Stomach (tissue), 9 donors: ENCODE measurements around the gene SOSTDC1. TPM values are rescaled to one million over a fixed set of nuclear protein-coding genes. Genes with fewer than 3 reads are reported as not detected.
A peak's percentile ranks its signal among the peaks of the same experiment; 100 is the strongest.

Experiments
- DNase-seq, 2 donors: peaks; one replicate each; pipeline versions ENCODE4 v3.0.0 to v3.0.0-alpha.2; 2013 to 2019
- H3K27ac ChIP-seq, 5 donors: fragments of 200-600 bp in 4 of 5; sonication (generic) in 4 of 5; one replicate each; pipeline ENCODE4 v1.5.1; 2013 to 2019; ENCODE audit warnings: mild to moderate bottlenecking in 1 of 5, moderate library complexity in 1 of 5
- H3K27me3 ChIP-seq, 3 donors: fragments of 200-600 bp; sonication (generic); one replicate each; pipeline ENCODE4 v1.5.1; 2017 to 2019; ENCODE audit warnings: mixed run types in 1 of 3
- H3K36me3 ChIP-seq, 4 donors: fragments of 200-600 bp; sonication (generic); 1 replicate in 3 of 4; 2 replicates in 1 of 4; pipeline ENCODE4 v1.5.1; 2016 to 2019
- H3K4me1 ChIP-seq, 4 donors: fragments of 200-600 bp; sonication (generic); one replicate each; pipeline ENCODE4 v1.5.1; 2016 to 2019
- H3K4me3 ChIP-seq, 4 donors: fragments of 200-600 bp; sonication (generic) in 3 of 4; one replicate each; pipeline ENCODE4 v1.5.1; 2016 to 2019; ENCODE audit warnings: mild to moderate bottlenecking in 1 of 4
- H3K9me3 ChIP-seq, 4 donors: fragments of 200-600 bp; sonication (generic); one replicate each; pipeline ENCODE4 v1.5.1; 2016 to 2019
- EP300 ChIP-seq: sonication (generic); formaldehyde crosslinking; IDR thresholded peaks from one replicate; pipeline ENCODE4 v1.6.1; 2017; ENCODE audit warnings: antibody characterized with exemption
- POLR2A ChIP-seq, 4 donors: fragments of 450-650 bp; IDR thresholded peaks; one replicate each; pipeline ENCODE4 v1.6.1; 2016; ENCODE audit warnings: antibody characterized with exemption in 4 of 4, control low read depth in 2 of 4, mild to moderate bottlenecking in 1 of 4, moderate library complexity in 1 of 4
- POLR2AphosphoS5 ChIP-seq, 3 donors: sonication (generic); formaldehyde crosslinking; IDR thresholded peaks; one replicate each; pipeline ENCODE4 v1.6.1; 2016; ENCODE audit warnings: antibody characterized with exemption in 3 of 3
- WGBS, 5 donors: extraction: QIAGEN DNeasy Blood & Tissue Kit in 3 of 5; methylation state at CpG; one replicate each; pipeline versions ENCODE4 v1.1.5 to v1.1.7; 2013 to 2018; 5-methylcytosine and 5-hydroxymethylcytosine counted together
- intact Hi-C: fragments of 100-400 bp; cut with DNase I; formaldehyde crosslinking; loops from one replicate; pipeline ENCODE4 v1.15.1; 2023; ENCODE audit warnings: low total_unique reads
- polyA plus RNA-seq, 3 donors: library from polyadenylated mRNA; stranded (reverse); fragments of 200-250 nt; gene quantifications; one replicate each; pipeline ENCODE4 v1.2.3, GENCODE V29; 2013
- total RNA-seq, 5 donors: library from RNA; depleted of rRNA; stranded (reverse); fragments of >200 nt; gene quantifications; one replicate each; pipeline versions ENCODE4 v1.1.0 to v1.2.3, GENCODE V29; 2014 to 2016
- TF ChIP-seq, protein P1 (sequence below), 7 experiments: fragments of 450-650 bp in 4 of 7; fragments of 200-600 bp in 3 of 7; sonication (generic) in 3 of 7; IDR thresholded peaks; one replicate each; pipeline ENCODE4 v1.5.1; 2016 to 2019; ENCODE audit warnings: antibody characterized with exemption in 7 of 7, control low read depth in 2 of 7, mild to moderate bottlenecking in 1 of 7
- donor health status: healthy with polysubstance abuse.
- donor health status: Bipolar disorder and iron deficiency.
- donor health status: healthy.

SOSTDC1 gene
- total and polyA plus RNA-seq, 8 donors = 0.89 to 21.2 (median 9.0) TPM; not detected in 1

GRCh38 chr7:16471933-16472332, 6.4 kb upstream of the SOSTDC1 start:
- Histone ChIP-seq H3K4me3 (no peak overlapping the region), H3K27me3 (no peaks in the 10 kb centered on the region), H3K9me3 (no peaks in the 10 kb centered on the region), H3K4me1 (no peaks in the 10 kb centered on the region), H3K27ac (no peak overlapping the region), H3K36me3 (no peaks in the 10 kb centered on the region)
- intact Hi-C loops = no loop called here
- WGBS, 5 donors = 87 to 91% (median 88%) methylated on average over 4 of the region's 4 CpGs
- TF ChIP-seq, protein P1, sequence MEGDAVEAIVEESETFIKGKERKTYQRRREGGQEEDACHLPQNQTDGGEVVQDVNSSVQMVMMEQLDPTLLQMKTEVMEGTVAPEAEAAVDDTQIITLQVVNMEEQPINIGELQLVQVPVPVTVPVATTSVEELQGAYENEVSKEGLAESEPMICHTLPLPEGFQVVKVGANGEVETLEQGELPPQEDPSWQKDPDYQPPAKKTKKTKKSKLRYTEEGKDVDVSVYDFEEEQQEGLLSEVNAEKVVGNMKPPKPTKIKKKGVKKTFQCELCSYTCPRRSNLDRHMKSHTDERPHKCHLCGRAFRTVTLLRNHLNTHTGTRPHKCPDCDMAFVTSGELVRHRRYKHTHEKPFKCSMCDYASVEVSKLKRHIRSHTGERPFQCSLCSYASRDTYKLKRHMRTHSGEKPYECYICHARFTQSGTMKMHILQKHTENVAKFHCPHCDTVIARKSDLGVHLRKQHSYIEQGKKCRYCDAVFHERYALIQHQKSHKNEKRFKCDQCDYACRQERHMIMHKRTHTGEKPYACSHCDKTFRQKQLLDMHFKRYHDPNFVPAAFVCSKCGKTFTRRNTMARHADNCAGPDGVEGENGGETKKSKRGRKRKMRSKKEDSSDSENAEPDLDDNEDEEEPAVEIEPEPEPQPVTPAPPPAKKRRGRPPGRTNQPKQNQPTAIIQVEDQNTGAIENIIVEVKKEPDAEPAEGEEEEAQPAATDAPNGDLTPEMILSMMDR (IDR thresholded peaks at IDR 0.05) = no peak
- TF ChIP-seq POLR2AphosphoS5 (IDR thresholded peaks at IDR 0.05) (no peak), POLR2A (IDR thresholded peaks at IDR 0.05) (no peak), EP300 (no peak)
- no peak for DNase-seq

DNA sequence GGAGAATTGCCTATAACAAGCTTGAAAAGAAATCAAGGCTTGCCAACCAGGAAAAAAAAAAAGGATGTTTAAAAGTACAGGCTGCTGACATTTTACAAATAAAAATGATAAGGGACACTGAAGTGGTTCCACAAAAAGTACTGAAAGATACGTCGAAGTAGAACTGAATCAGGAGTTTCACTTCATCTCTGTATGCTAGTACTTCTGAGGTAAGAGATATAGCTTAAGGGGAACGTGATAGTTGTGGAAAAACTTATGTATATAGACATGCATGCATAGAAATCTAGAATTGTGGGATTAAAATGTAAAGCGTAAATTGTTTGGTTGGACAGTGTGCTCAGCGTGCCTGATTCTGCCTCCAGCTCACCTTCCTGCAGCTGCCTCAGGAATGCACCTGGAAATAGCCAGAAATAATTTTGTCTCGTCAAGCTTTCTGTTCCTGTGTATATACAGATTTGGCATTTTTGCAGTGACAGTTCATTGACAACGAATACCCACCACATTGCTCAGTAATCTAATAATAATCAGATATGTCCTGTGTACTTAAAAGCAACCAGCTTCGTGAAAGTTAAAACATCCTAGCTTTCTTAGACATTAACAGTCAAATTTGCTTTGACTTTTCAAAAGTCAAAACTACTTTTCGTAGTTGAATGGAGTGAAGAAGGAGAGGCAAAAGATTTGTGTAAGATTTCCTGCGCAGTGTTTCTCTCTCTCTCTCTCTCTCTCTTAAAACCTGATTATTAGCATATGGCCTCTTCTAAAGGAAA, 1.4 kb downstream of the SOSTDC1 start:
- peak overlapping the region in 2 of 5 donors; percentile 38 to 71 for H3K27ac ChIP-seq
- intact Hi-C loops = no loop called here
- H3K4me1 ChIP-seq = peaks cover 0 to 24% (median 2%) of the 10 kb centered on the region in 4 donors
- WGBS, 5 donors = 18 to 32% (median 27%) methylated on average over 10 of the region's 10 CpGs
- DNase-seq = peak in 1 of 2 donors; percentile 12
- no peaks in the 10 kb centered on the region for H3K9me3 ChIP-seq
- no peak for TF ChIP-seq POLR2AphosphoS5 (IDR thresholded peaks at IDR 0.05)
- TF ChIP-seq EP300 = no peak
- no peak for TF ChIP-seq POLR2A (IDR thresholded peaks at IDR 0.05)
- TF ChIP-seq, protein P1 (IDR thresholded peaks at IDR 0.05) = no peak
- peak overlapping the region; percentile 22 to 34 (median 29) for H3K4me3 ChIP-seq
- H3K27me3 ChIP-seq = no peaks in the 10 kb centered on the region
- H3K36me3 ChIP-seq = no peaks in the 10 kb centered on the region

DNA sequence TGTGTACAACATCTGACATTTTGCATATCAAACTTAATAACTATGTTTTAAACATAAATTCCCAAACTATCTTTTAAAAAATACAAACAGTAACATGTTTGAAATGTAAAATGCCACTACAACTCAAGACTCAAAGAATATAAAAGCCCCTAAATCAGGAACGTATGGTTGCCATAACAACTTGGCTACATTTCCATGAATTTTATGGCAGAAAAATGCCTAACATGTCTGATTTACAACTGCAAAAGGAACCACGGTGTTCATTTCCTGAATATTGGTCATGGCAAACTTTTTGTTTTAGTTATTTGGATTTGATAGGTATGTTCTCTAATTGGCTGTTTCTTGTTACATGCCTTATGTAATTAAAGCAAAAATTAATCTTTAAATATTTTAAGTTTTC, 2.0 kb downstream of the SOSTDC1 start:
- TF ChIP-seq POLR2AphosphoS5 (IDR thresholded peaks at IDR 0.05) (no peak), POLR2A (IDR thresholded peaks at IDR 0.05) (no peak), EP300 (no peak)
- TF ChIP-seq, protein P1 (IDR thresholded peaks at IDR 0.05) = no peak
- Histone ChIP-seq H3K27ac (no peak overlapping the region), H3K4me1 (peaks cover 0 to 24% (median 2%) of the 10 kb centered on the region in 4 donors), H3K36me3 (no peaks in the 10 kb centered on the region), H3K27me3 (no peaks in the 10 kb centered on the region), H3K4me3 (peak overlapping the region in 3 of 4 donors; percentile 22 to 34 (median 32)), H3K9me3 (no peaks in the 10 kb centered on the region)
- 18 to 26% (median 21%) methylated on average over 2 of the region's 2 CpGs for WGBS, 5 donors
- intact Hi-C loops = no loop called here
- peak in 1 of 2 donors; percentile 43 for DNase-seq

GRCh38 chr7:16462431-16462889, 3.1 kb downstream of the SOSTDC1 start:
- no peaks in the 10 kb centered on the region for H3K27me3 ChIP-seq
- no peaks in the 10 kb centered on the region for H3K36me3 ChIP-seq
- whole genome bisulfite sequencing, 5 donors = 90 to 93% (median 93%) methylated on average over 6 to 7 of the region's 7 CpGs
- intact Hi-C loops = no loop called here
- no peak for DNase-seq
- H3K27ac ChIP-seq = no peak overlapping the region
- H3K4me1 ChIP-seq = peaks cover 0 to 24% (median 2%) of the 10 kb centered on the region in 4 donors
- no peak overlapping the region for H3K4me3 ChIP-seq
- no peaks in the 10 kb centered on the region for H3K9me3 ChIP-seq
- TF ChIP-seq EP300 (no peak), POLR2A (IDR thresholded peaks at IDR 0.05) (no peak), POLR2AphosphoS5 (IDR thresholded peaks at IDR 0.05) (no peak)
- TF ChIP-seq, protein P1 (IDR thresholded peaks at IDR 0.05) = no peak
